Measurements from ENCODE around the gene SGK1. TPM values are rescaled to one million over a fixed set of nuclear protein-coding genes. Genes with fewer than 3 reads are reported as not detected.
A peak's percentile ranks its signal among the peaks of the same experiment; 100 is the strongest.

Gene SGK1
- total and polyA plus RNA-seq, 10 of the 15 experiments (the other 5 are each of a cell fraction or from before 2014, with no cell fraction given) = 0.62 to 5.1 (median 2.9) TPM

DNA sequence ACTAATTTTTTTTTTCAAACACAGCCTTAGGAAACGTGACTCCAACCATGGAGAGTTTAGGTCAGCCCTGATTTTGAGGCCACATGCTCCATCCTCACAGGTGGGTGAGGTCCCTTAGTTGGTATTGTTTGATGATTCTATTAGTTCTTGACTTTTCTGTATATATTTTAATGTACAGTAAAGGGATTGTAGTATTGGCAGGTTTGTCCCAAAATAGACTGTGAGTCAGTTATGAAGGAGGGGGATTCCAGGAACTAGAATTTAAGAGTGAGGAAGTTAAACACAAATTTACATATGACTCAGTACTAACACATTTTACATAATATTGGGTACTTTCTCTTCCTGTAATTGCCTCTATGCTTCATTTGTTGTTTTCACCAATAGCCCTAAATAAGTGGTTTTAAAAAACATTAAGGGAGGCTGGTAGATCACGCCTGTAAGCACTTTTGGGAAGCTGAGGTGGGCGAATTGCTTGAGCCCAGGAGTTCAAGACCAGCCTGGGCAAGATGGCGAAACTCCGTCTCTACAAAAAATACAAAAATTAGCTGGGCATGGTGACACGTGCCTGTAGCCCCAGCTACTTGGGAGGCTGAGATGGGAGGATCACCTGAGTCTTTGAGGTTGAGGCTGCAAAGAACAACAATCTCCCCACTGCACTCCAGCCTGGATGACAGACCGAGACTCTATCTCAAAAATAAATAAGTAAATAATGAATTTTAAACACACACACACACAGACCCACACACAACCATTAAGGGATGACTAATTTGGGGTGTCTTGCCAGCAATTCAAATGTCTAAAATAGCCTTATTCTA lies 81.8 kb downstream of the SGK1 start (continued):
- TF ChIP-seq, protein P1, sequence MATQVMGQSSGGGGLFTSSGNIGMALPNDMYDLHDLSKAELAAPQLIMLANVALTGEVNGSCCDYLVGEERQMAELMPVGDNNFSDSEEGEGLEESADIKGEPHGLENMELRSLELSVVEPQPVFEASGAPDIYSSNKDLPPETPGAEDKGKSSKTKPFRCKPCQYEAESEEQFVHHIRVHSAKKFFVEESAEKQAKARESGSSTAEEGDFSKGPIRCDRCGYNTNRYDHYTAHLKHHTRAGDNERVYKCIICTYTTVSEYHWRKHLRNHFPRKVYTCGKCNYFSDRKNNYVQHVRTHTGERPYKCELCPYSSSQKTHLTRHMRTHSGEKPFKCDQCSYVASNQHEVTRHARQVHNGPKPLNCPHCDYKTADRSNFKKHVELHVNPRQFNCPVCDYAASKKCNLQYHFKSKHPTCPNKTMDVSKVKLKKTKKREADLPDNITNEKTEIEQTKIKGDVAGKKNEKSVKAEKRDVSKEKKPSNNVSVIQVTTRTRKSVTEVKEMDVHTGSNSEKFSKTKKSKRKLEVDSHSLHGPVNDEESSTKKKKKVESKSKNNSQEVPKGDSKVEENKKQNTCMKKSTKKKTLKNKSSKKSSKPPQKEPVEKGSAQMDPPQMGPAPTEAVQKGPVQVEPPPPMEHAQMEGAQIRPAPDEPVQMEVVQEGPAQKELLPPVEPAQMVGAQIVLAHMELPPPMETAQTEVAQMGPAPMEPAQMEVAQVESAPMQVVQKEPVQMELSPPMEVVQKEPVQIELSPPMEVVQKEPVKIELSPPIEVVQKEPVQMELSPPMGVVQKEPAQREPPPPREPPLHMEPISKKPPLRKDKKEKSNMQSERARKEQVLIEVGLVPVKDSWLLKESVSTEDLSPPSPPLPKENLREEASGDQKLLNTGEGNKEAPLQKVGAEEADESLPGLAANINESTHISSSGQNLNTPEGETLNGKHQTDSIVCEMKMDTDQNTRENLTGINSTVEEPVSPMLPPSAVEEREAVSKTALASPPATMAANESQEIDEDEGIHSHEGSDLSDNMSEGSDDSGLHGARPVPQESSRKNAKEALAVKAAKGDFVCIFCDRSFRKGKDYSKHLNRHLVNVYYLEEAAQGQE (IDR thresholded peaks at IDR 0.05; ENCODE audit: low read depth, low read length) = no peak
- TF ChIP-seq KDM1A (IDR thresholded peaks at IDR 0.05; ENCODE audit: borderline replicate concordance) = no peak
- TF ChIP-seq, protein P2, sequence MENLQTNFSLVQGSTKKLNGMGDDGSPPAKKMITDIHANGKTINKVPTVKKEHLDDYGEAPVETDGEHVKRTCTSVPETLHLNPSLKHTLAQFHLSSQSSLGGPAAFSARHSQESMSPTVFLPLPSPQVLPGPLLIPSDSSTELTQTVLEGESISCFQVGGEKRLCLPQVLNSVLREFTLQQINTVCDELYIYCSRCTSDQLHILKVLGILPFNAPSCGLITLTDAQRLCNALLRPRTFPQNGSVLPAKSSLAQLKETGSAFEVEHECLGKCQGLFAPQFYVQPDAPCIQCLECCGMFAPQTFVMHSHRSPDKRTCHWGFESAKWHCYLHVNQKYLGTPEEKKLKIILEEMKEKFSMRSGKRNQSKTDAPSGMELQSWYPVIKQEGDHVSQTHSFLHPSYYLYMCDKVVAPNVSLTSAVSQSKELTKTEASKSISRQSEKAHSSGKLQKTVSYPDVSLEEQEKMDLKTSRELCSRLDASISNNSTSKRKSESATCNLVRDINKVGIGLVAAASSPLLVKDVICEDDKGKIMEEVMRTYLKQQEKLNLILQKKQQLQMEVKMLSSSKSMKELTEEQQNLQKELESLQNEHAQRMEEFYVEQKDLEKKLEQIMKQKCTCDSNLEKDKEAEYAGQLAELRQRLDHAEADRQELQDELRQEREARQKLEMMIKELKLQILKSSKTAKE (IDR thresholded peaks at IDR 0.05; ENCODE audit: low read depth, poor library complexity, severe bottlenecking) = peak; percentile 73
- TF ChIP-seq, protein P3, sequence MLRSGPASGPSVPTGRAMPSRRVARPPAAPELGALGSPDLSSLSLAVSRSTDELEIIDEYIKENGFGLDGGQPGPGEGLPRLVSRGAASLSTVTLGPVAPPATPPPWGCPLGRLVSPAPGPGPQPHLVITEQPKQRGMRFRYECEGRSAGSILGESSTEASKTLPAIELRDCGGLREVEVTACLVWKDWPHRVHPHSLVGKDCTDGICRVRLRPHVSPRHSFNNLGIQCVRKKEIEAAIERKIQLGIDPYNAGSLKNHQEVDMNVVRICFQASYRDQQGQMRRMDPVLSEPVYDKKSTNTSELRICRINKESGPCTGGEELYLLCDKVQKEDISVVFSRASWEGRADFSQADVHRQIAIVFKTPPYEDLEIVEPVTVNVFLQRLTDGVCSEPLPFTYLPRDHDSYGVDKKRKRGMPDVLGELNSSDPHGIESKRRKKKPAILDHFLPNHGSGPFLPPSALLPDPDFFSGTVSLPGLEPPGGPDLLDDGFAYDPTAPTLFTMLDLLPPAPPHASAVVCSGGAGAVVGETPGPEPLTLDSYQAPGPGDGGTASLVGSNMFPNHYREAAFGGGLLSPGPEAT (IDR thresholded peaks at IDR 0.05; ENCODE audit: low read depth) = peak; percentile 97
- TF ChIP-seq MXI1 (IDR thresholded peaks at IDR 0.05; ENCODE audit: low read depth, low read length) = no peak
- TF ChIP-seq NFYB (IDR thresholded peaks at IDR 0.05; ENCODE audit: insufficient read depth, low read depth, low read length) = no peak
- TF ChIP-seq NR2F1 (conservative IDR thresholded peaks at IDR 0.05) = peak; percentile 60
- TF ChIP-seq, protein P4, sequence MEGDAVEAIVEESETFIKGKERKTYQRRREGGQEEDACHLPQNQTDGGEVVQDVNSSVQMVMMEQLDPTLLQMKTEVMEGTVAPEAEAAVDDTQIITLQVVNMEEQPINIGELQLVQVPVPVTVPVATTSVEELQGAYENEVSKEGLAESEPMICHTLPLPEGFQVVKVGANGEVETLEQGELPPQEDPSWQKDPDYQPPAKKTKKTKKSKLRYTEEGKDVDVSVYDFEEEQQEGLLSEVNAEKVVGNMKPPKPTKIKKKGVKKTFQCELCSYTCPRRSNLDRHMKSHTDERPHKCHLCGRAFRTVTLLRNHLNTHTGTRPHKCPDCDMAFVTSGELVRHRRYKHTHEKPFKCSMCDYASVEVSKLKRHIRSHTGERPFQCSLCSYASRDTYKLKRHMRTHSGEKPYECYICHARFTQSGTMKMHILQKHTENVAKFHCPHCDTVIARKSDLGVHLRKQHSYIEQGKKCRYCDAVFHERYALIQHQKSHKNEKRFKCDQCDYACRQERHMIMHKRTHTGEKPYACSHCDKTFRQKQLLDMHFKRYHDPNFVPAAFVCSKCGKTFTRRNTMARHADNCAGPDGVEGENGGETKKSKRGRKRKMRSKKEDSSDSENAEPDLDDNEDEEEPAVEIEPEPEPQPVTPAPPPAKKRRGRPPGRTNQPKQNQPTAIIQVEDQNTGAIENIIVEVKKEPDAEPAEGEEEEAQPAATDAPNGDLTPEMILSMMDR (IDR thresholded peaks at IDR 0.05 in 2 of 3, conservative IDR thresholded peaks at IDR 0.05 in 1 of 3; ENCODE audit: control insufficient read depth in 2 of 3, extremely low read depth in 1 of 3, insufficient read depth in 1 of 3, low read depth in 3 of 3, low read length in 3 of 3) = no peak
- TF ChIP-seq MTA3 (IDR thresholded peaks at IDR 0.05; ENCODE audit: borderline replicate concordance, low read length) = peak; percentile 81; the same call in 1 of the 2 replicates
- peak; percentile 92 for TF ChIP-seq MEF2B (IDR thresholded peaks at IDR 0.05; ENCODE audit: partially characterized antibody, poor library complexity, severe bottlenecking)
- TF ChIP-seq, protein P5, sequence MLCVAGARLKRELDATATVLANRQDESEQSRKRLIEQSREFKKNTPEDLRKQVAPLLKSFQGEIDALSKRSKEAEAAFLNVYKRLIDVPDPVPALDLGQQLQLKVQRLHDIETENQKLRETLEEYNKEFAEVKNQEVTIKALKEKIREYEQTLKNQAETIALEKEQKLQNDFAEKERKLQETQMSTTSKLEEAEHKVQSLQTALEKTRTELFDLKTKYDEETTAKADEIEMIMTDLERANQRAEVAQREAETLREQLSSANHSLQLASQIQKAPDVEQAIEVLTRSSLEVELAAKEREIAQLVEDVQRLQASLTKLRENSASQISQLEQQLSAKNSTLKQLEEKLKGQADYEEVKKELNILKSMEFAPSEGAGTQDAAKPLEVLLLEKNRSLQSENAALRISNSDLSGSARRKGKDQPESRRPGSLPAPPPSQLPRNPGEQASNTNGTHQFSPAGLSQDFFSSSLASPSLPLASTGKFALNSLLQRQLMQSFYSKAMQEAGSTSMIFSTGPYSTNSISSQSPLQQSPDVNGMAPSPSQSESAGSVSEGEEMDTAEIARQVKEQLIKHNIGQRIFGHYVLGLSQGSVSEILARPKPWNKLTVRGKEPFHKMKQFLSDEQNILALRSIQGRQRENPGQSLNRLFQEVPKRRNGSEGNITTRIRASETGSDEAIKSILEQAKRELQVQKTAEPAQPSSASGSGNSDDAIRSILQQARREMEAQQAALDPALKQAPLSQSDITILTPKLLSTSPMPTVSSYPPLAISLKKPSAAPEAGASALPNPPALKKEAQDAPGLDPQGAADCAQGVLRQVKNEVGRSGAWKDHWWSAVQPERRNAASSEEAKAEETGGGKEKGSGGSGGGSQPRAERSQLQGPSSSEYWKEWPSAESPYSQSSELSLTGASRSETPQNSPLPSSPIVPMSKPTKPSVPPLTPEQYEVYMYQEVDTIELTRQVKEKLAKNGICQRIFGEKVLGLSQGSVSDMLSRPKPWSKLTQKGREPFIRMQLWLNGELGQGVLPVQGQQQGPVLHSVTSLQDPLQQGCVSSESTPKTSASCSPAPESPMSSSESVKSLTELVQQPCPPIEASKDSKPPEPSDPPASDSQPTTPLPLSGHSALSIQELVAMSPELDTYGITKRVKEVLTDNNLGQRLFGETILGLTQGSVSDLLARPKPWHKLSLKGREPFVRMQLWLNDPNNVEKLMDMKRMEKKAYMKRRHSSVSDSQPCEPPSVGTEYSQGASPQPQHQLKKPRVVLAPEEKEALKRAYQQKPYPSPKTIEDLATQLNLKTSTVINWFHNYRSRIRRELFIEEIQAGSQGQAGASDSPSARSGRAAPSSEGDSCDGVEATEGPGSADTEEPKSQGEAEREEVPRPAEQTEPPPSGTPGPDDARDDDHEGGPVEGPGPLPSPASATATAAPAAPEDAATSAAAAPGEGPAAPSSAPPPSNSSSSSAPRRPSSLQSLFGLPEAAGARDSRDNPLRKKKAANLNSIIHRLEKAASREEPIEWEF (IDR thresholded peaks at IDR 0.05; ENCODE audit: insufficient replicate concordance, low read depth, low read length) = peak; percentile 43
- 0 out of 2 replicates have a peak, but pooled peaks have one; percentile 45 for TF ChIP-seq ZBED1 (IDR thresholded peaks at IDR 0.05; ENCODE audit: borderline replicate concordance)
